Stimulated activated CD4-positive, alpha-beta T cell treated with anti-CD3 and anti-CD28 coated beads, TNF-alpha, amount 100 ng/mL, for 48 hours (primary cell): ENCODE results near the gene PERCC1.

Experiments
- DNase-seq, 3 donors: peaks; one replicate each; pipeline ENCODE4 v3.0.0-alpha.2; 2020; ENCODE audit warnings: low read depth in 3 of 3

PERCC1 gene

GRCh38 chr16:1430759-1431496, at the start of gene PERCC1:
Gene PERCC1, plus strand, starts transcription at chr16:1431078. Its CDS starts 1,516 bp downstream, at chr16:1432594.
- no peak for DNase-seq

DNA sequence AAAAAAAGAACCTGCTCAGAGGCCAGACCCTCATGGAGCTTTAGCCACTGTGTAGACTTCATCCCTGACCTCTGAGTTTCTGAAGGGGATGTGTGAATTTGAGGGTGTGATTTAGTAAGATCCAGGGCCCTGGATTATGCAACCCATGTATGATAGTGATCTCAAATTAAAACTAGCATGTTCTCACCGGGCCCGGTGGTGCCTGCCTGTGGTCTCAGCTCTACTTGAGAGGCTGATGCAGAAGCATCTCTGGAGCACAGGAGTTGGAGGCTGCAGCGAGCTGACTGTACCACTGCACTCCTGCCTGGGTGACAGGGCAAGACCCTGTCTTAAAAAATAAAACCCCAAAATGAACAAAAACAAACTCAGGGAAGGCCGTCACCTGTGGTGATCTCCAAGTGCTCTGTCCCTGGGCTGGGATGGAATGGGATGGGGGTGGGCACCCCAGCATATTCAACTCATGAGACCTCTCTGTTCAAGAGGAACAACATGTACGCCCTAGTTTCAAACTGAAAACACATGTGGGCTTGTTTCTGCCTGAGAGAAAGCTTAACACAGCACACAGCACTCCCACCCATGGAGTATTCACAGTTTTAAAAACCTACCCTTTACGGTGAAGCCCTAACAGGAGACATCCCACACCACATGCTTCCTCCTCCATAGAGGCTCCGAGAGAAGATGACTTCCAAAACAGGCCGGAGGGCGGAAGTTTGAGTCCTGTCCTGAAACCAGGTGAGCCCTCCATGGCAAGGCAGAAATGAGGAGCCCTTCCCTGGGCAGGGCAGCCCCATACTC, 49.1 kb upstream of the PERCC1 start:
- DNase-seq = no peak

DNA sequence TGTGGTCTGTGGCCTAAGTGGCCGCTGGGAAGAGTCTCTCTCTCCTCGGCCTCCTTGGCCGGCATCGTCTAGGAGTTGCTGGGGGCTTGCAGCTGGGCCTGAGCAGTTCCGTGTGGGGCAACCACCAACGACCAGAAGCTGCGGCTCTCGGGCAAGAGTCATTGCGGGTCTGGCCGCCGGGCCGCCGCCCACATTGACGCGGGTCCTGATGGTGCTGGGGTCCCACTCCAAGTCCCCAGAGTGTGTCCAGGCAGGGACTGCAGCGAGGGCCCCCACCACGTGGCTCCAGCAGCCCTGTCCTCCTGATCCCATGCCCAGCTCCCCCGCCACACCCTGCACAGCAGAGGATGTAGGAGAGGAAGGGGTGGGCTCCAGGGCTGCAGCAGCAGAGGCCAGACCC, 47.3 kb upstream of the PERCC1 start:
- no peak for DNase-seq

- DNase-seq = no peak
Measured at GRCh38 chr16:1385232-1385631, 45.6 kb upstream of the PERCC1 start.

DNA sequence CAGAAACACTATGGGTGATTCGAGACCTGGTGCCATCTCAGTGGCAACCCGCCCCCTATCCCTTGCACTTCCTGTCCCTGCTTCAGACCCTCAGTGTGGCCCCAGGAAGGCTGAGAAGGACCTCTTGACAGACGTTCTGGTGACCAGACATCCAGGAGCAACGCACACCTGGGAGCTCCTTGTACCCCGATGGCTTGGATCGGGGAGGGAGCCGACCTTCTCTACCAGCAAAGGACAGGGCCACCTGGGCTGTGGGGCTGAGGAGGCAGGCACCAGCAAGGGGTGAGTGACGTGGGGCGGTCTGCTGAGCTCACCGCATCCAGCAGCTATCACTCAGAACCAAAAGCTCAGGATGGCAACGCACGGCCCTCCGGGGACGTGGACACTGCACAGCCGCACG, 43.5 kb upstream of the PERCC1 start:
- no peak for DNase-seq

GRCh38 chr16:1389762-1390161, 41.1 kb upstream of the PERCC1 start:
- DNase-seq = no peak

DNA sequence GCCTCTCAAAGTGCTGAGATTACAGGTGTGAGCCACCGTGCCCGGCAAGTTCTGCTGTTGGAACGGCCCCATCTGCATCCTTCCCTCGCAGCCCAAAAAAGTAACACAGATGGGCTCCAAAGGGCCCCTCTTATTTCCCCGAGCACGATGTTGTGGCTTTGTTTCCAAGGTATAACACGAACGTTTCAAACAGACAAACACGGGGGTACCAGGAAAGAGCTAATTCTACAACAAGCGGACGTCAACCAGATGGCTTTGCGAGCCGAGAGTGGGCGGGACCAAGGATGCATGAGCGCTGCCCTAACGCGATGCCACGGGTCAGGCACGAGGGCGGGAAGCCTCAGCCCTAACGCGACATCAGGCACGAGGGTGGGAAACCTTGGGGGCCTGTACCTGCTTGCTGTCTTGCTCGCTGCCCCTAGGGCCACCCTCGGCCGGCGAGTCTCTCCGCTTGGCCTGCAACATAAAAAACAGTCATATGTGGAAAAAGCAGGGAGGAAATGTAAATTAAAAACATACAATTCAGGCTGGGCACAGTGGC, 40.6 kb upstream of the PERCC1 start:
- no peak for DNase-seq

DNA sequence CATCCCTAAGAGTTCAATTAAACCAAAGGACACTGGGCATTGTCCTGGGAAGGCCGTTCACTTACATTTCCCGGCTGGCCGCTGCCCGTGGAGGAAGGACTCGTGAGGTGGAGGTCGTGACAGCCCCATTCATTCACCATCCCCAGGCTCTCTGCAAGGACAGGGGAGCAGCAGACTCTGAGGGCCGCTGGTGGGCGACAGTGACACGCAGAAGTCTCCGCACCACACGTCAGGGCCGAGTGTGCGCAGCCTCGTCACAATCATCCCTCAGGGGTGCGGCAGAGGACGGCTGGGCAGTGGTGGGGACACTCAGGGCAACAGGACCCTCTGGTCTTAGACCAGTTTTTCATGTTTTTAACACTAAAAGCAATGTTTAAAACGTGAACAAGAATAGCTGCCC, 38.1 kb upstream of the PERCC1 start:
- no peak for DNase-seq

GRCh38 chr16:1393613-1394176, 37.2 kb upstream of the PERCC1 start:
- DNase-seq = no peak

GRCh38 chr16:1394367-1394951, 36.4 kb upstream of the PERCC1 start:
- no peak for DNase-seq

GRCh38 chr16:1395444-1396031, 35.3 kb upstream of the PERCC1 start:
- no peak for DNase-seq

DNA sequence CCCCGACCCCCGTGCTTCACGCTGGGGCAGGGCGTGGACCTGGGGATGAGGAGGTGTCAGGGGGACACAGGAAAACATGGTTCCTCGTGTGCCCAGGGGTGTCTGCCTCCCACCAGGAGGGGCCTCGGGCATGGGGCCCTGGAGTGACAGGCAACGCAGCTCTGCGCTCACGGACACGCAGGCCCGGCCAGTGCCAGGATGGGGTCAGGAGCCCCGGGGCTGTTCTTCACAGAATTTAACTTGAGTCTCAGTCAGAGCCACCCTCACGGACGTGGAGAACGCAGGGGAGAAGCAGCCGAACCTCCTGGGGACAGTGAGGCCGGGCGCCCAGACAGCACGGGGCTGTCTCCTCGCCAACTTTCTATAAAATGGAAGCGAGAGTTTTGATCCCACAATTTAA, 33.1 kb upstream of the PERCC1 start:
- DNase-seq = no peak

- no peak for DNase-seq
Measured at GRCh38 chr16:1398351-1398750, 32.5 kb upstream of the PERCC1 start.

DNA sequence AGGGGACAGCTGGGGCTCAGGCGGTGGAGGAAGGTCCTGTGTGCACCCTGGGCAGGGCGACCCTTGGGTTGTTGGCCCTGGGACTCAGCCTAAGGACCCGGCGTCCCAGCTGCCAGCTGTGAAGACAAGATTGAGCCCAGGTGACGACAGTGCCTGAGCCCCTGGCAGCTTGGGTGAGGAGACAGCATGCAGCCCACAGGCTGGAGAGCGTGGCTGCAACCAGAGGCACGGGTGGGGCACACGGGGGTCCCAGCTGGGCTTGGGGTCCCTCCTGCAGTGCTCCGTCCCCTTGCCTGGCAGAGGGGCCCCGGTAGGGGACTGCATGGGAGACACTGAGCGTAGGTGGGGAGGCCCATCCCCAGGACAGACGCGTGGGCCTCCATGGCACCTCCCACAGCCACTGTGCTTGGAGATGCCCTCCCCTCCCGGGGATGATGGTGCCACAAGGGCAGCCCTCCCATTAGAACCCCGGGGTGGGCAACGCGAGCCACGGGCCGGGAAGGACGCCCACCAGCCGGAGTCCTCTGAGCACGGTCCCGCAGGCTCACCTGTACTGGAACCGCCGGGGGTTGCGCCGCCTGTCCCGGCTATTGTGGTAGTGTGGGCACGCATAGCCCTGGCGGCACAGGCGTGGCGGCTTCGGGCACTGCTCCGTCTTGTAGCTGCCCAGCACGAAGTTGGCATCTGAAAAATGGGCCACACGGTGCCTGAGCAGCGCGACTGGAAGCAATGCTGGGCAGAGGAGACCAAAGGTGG, 31.9 kb upstream of the PERCC1 start:
- no peak for DNase-seq

GRCh38 chr16:1401061-1401757, 29.7 kb upstream of the PERCC1 start:
- DNase-seq = no peak

- no peak for DNase-seq
Measured at GRCh38 chr16:1401758-1402154, 29.1 kb upstream of the PERCC1 start.

GRCh38 chr16:1403036-1403435, 27.8 kb upstream of the PERCC1 start:
- no peak for DNase-seq

- no peak for DNase-seq
Measured at GRCh38 chr16:1403733-1404132, 27.1 kb upstream of the PERCC1 start.

DNA sequence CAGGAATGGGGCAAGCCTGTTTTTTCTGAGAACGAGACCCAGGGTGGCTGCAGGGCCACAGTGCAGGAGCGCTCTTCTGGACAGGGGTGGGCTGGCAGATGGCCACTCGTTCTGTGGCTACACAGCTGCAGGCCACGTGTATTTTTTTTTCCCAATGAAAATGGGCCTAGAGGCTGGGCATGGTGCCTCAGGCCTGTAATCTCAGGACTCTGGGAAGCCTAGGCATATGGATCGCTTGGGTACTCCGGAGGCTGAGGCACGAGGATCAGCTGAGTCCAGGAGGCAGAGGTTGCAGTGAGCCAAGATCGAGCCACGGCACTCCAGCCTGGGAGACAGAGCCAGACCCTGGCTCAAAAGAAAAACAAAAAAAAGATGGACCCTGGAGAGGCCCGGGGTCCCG, 23.1 kb upstream of the PERCC1 start:
- DNase-seq = no peak

DNA sequence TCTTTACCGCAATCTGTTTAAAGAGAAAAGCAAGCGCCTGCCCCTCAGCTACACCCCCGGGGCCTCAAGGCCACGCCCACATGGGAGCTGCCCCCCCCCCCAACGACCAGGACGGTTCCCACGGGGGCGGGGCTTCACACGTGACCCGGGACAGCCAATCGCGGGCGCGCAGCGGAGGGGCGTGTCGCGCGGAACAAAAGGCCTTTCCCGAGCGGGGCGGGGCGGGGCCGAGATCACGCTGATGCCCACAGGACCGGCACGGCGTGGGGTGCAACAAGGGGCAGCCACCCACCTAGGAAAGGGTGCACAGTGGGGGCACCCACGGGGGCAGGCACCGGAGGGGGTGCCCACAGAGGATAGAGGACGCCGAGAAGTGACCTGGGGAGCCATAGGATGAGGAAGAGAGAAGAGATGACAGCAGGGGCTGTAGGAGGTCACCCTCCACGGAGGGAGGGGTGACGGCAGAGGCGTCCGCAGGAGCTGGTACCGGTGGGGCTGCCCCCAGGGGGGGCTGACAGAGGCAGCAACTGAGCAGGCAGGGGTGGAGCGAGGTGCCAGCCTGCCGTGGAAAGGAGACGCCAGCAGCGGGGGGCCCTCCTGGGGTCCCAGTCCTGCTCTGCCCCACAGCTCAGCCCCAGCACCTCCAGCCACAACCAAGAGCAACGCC, 22.6 kb upstream of the PERCC1 start:
- DNase-seq = peak; percentile 85 to 97 (median 94)
